Measurements from ENCODE around the gene PTPA. TPM values are rescaled to one million over a fixed set of nuclear protein-coding genes. Genes with fewer than 3 reads are reported as not detected.

PTPA gene
- total RNA-seq, 1 donor, result 73.5 TPM

DNA sequence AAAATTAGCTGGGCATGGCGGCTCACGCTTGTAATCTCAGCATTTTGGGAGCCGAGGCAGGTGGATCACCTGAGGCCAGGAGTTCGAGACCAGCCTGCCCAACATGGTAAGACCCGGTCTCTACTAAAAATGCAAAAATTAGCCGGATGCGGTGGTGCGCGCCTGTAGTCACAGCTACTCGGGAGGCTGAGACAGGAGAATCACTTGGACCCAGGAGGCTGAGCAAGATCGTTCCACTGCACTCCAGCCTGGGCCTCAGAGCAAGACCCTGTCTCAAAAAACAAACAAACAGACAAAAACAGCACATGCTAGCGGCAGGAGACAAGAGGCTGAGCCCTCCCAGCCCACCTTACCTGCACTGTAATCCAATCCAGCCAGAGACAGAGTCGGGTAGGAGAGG, 31.4 kb upstream of the PTPA start:
- DNase-seq (ENCODE audit: insufficient read length, low spot score, missing footprints), result no peak
- Histone ChIP-seq H3K4me3 (ENCODE audit: insufficient read depth, low read length) (peak overlapping the region; percentile 97), H3K79me2 (ENCODE audit: insufficient read depth, low read length) (peaks cover 28% of the 10 kb centered on the region), H3K27me3 (ENCODE audit: insufficient read depth, low read length) (no peaks in the 10 kb centered on the region), H3K36me3 (ENCODE audit: insufficient read depth, low read length) (no peaks in the 10 kb centered on the region), H3K9me3 (ENCODE audit: low read depth, low read length) (no peaks in the 10 kb centered on the region), H2AFZ (ENCODE audit: low read length) (peak overlapping the region; percentile 99), H3K4me1 (ENCODE audit: insufficient read depth, low read length) (peaks cover 14% of the 10 kb centered on the region), H3K27ac (ENCODE audit: low read depth, low read length) (no peak overlapping the region), H4K20me1 (ENCODE audit: insufficient read depth, low read length) (peaks cover 5% of the 10 kb centered on the region), H3K4me2 (ENCODE audit: insufficient read depth, low read length) (peak overlapping the region; percentile 99)
- TF ChIP-seq, protein P1, sequence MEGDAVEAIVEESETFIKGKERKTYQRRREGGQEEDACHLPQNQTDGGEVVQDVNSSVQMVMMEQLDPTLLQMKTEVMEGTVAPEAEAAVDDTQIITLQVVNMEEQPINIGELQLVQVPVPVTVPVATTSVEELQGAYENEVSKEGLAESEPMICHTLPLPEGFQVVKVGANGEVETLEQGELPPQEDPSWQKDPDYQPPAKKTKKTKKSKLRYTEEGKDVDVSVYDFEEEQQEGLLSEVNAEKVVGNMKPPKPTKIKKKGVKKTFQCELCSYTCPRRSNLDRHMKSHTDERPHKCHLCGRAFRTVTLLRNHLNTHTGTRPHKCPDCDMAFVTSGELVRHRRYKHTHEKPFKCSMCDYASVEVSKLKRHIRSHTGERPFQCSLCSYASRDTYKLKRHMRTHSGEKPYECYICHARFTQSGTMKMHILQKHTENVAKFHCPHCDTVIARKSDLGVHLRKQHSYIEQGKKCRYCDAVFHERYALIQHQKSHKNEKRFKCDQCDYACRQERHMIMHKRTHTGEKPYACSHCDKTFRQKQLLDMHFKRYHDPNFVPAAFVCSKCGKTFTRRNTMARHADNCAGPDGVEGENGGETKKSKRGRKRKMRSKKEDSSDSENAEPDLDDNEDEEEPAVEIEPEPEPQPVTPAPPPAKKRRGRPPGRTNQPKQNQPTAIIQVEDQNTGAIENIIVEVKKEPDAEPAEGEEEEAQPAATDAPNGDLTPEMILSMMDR (IDR thresholded peaks at IDR 0.05; ENCODE audit: extremely low read depth, low read depth, low read length), result no peak

DNA sequence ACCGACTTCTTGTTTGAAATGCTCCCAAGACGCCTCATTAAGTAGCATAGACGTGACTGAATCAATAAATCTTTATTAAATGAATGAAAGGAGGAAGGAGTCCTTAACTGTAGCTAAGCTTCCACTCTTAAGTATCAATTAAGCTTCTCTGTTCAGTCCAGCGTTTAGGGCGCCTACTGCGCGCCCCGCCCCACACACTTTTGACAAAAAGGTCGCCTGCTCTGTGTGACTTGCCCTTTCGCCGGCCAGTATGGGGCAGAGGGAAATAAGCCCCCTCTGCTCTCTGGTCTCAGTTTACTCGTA, 31.0 kb upstream of the PTPA start:
- TF ChIP-seq, protein P1 (IDR thresholded peaks at IDR 0.05; ENCODE audit: extremely low read depth, low read depth, low read length), result no peak
- Histone ChIP-seq H3K27ac (ENCODE audit: low read depth, low read length) (peak overlapping the region; percentile 25), H3K9me3 (ENCODE audit: low read depth, low read length) (no peaks in the 10 kb centered on the region), H3K4me3 (ENCODE audit: insufficient read depth, low read length) (peak overlapping the region; percentile 97), H4K20me1 (ENCODE audit: insufficient read depth, low read length) (peaks cover 5% of the 10 kb centered on the region), H3K4me2 (ENCODE audit: insufficient read depth, low read length) (peak overlapping the region; percentile 99), H3K36me3 (ENCODE audit: insufficient read depth, low read length) (no peaks in the 10 kb centered on the region), H3K79me2 (ENCODE audit: insufficient read depth, low read length) (peaks cover 28% of the 10 kb centered on the region), H2AFZ (ENCODE audit: low read length) (peak overlapping the region; percentile 99), H3K4me1 (ENCODE audit: insufficient read depth, low read length) (peaks cover 14% of the 10 kb centered on the region), H3K27me3 (ENCODE audit: insufficient read depth, low read length) (no peaks in the 10 kb centered on the region)
- peak; percentile 83 for DNase-seq (ENCODE audit: insufficient read length, low spot score, missing footprints)

DNA sequence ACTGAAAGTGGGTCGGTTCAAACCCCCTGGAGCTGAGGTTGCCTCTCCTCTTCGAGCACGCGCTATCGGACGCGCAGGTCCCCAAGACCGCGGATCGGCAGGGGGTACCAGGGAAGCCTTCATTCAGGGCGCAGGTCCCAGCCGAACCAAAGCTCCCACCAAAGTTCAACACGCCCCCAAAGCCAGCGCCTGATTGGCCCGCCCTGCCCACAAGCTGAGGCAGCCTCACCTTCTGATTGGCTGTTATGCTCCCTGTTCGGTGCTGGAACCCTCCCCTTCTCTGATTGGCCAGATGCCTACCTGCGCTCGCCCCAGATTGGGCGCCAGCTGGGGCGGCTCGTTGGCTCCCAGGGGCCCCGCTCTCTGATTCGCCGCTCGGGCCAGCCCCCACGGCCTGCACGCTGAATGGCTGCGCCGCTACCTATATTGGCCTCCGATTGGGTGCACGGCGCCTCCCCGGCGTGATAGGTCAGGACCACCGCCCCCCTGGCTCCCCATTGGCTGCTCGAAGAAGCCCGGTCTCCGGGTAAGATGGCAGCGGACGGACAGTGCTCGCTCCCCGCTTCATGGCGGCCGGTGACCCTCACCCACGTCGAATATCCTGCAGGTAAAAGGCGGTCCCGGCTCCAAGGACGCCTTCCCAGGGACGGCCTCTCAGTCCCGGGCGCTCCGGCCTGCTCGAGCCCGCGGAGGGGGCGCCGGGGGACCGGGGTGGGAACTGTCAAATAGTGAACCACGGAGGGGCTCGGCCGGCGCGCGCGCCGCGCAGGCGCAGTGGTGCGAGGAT, 30.4 kb upstream of the PTPA start, which contains the start of gene DOLPP1:
Gene DOLPP1 (plus strand): TSS at position 511 of the 787 bp plus-strand sequence. CDS start 21 bp downstream, at position 532.
- H3K4me3 ChIP-seq (ENCODE audit: insufficient read depth, low read length), result peak within 1 kb of the TSS; percentile 97
- peak within 1 kb of the TSS; percentile 64 for H3K27ac ChIP-seq (ENCODE audit: low read depth, low read length)
- no peaks in the 10 kb centered on the region for H3K27me3 ChIP-seq (ENCODE audit: insufficient read depth, low read length)
- H3K4me1 ChIP-seq (ENCODE audit: insufficient read depth, low read length), result peaks cover 14% of the 10 kb centered on the region
- peak within 1 kb of the TSS; percentile 99 for H2AFZ ChIP-seq (ENCODE audit: low read length)
- TF ChIP-seq, protein P1 (IDR thresholded peaks at IDR 0.05; ENCODE audit: extremely low read depth, low read depth, low read length), result no peak
- peaks cover 28% of the 10 kb centered on the region for H3K79me2 ChIP-seq (ENCODE audit: insufficient read depth, low read length)
- peak within 1 kb of the TSS; percentile 99 for H3K4me2 ChIP-seq (ENCODE audit: insufficient read depth, low read length)
- H4K20me1 ChIP-seq (ENCODE audit: insufficient read depth, low read length), result peaks cover 5% of the 10 kb centered on the region
- H3K36me3 ChIP-seq (ENCODE audit: insufficient read depth, low read length), result no peaks in the 10 kb centered on the region
- no peaks in the 10 kb centered on the region for H3K9me3 ChIP-seq (ENCODE audit: low read depth, low read length)
- DNase-seq (ENCODE audit: insufficient read length, low spot score, missing footprints), result peak; percentile 100

DNA sequence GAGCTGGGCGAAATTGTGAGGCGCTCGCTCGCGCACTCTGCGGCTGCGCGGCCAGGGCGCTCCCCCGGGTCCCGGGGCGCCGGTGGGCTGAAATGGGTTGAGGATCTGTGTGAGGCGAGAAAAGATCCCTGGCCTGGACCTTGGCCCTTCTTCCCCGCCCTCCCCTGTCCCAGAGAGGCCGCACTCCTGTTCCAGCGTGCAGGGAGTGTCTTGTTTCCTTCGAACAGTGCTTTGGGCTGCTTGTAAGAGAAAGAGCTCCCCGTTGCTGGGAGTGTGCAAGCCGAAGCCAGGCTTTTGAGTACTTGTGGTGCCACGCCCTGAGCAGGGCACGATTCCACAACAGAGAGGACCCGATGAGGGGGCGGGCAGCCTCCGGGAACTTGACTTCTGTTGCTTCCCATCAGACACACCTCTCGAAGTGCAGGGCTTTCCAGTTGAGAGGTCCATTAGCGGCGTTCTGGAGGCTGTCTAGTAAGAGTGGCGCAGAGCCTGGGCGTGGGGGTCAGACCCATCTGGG, 29.8 kb upstream of the PTPA start:
- Histone ChIP-seq H3K27ac (ENCODE audit: low read depth, low read length) (peak overlapping the region; percentile 64), H3K27me3 (ENCODE audit: insufficient read depth, low read length) (no peaks in the 10 kb centered on the region)

More for the DNA sequence above, 29.8 kb upstream of the PTPA start:
- Histone ChIP-seq H3K36me3 (ENCODE audit: insufficient read depth, low read length) (no peaks in the 10 kb centered on the region), H3K79me2 (ENCODE audit: insufficient read depth, low read length) (peaks cover 28% of the 10 kb centered on the region), H3K4me2 (ENCODE audit: insufficient read depth, low read length) (peak overlapping the region; percentile 97), H4K20me1 (ENCODE audit: insufficient read depth, low read length) (peaks cover 5% of the 10 kb centered on the region), H3K4me3 (ENCODE audit: insufficient read depth, low read length) (peak overlapping the region; percentile 97), H2AFZ (ENCODE audit: low read length) (peak overlapping the region; percentile 96), H3K4me1 (ENCODE audit: insufficient read depth, low read length) (peaks cover 14% of the 10 kb centered on the region), H3K9me3 (ENCODE audit: low read depth, low read length) (no peaks in the 10 kb centered on the region)
- TF ChIP-seq, protein P1 (IDR thresholded peaks at IDR 0.05; ENCODE audit: extremely low read depth, low read depth, low read length), result no peak
- no peak for DNase-seq (ENCODE audit: insufficient read length, low spot score, missing footprints)
